Inflammatory macrophage (primary cell): ENCODE data around the gene TBX5.

Experiments used
- DNase-seq, 2 donors: peaks; one replicate each; pipeline ENCODE4 v3.0.0-alpha.2; 2020 to 2022

The TBX5 gene

GRCh38 chr12:114430306-114430705, 24.4 kb upstream of the TBX5 start:
- DNase-seq, result no peak

GRCh38 chr12:114425031-114425626, 19.2 kb upstream of the TBX5 start:
- DNase-seq, result no peak

- DNase-seq, result no peak
These were observed 15.0 kb upstream of the TBX5 start for GRCh38 chr12:114420944-114421335.

GRCh38 chr12:114420182-114420943, 14.4 kb upstream of the TBX5 start:
- no peak for DNase-seq

GRCh38 chr12:114416028-114416427, 10.1 kb upstream of the TBX5 start:
- no peak for DNase-seq

- no peak for DNase-seq
These were observed 9.6 kb upstream of the TBX5 start for GRCh38 chr12:114415525-114415868.

GRCh38 chr12:114414866-114415524, 9.1 kb upstream of the TBX5 start:
- DNase-seq, result no peak

GRCh38 chr12:114414031-114414865, 8.3 kb upstream of the TBX5 start:
- DNase-seq, result no peak

- no peak for DNase-seq
These were observed 7.1 kb upstream of the TBX5 start for GRCh38 chr12:114412825-114413749.

GRCh38 chr12:114412307-114412706, 6.4 kb upstream of the TBX5 start:
- DNase-seq, result no peak

- DNase-seq, result no peak
These were observed 5.3 kb upstream of the TBX5 start for GRCh38 chr12:114411071-114411837.

GRCh38 chr12:114409852-114410600, 4.1 kb upstream of the TBX5 start:
- DNase-seq, result no peak

- no peak for DNase-seq
These were observed 3.2 kb upstream of the TBX5 start for GRCh38 chr12:114408886-114409851.

- no peak for DNase-seq
These were observed 2.5 kb upstream of the TBX5 start for GRCh38 chr12:114408471-114408885.

- DNase-seq, result no peak
These were observed 2.0 kb upstream of the TBX5 start for GRCh38 chr12:114407842-114408411.

- no peak for DNase-seq
These were observed 1.3 kb upstream of the TBX5 start for GRCh38 chr12:114406984-114407841.

- no peak for DNase-seq
These were observed 506 bp upstream of the TBX5 start for GRCh38 chr12:114406316-114406983.
